Tibial nerve (tissue), 4 donors: ENCODE results near the gene PERCC1. TPM values are rescaled to one million over a fixed set of nuclear protein-coding genes. Genes with fewer than 3 reads are reported as not detected.

Source experiments
- DNase-seq, 2 donors: peaks; one replicate each; pipeline ENCODE4 v3.0.0-alpha.2; 2019; ENCODE audit warnings: low spot score in 2 of 2
- H3K27ac ChIP-seq, 4 donors: fragments of 200-600 bp; sonication (generic) in 3 of 4; one replicate each; pipeline ENCODE4 v1.5.1; 2017 to 2019; ENCODE audit warnings: mild to moderate bottlenecking in 1 of 4
- H3K27me3 ChIP-seq, 2 donors: fragments of 200-600 bp; sonication (generic) in 1 of 2; one replicate each; pipeline versions ENCODE4 v1.5.1 to v1.6.0; 2017 to 2019
- H3K36me3 ChIP-seq, 3 donors: fragments of 200-600 bp; sonication (generic); one replicate each; pipeline ENCODE4 v1.5.1; 2018 to 2019
- H3K4me1 ChIP-seq, 4 donors: fragments of 200-600 bp; sonication (generic) in 3 of 4; one replicate each; pipeline ENCODE4 v1.5.1; 2017 to 2019
- H3K4me3 ChIP-seq, 4 donors: fragments of 200-600 bp; sonication (generic) in 3 of 4; one replicate each; pipeline ENCODE4 v1.5.1; 2017 to 2019; ENCODE audit warnings: mild to moderate bottlenecking in 1 of 4, moderate library complexity in 1 of 4
- H3K9me3 ChIP-seq, 4 donors: fragments of 200-600 bp; sonication (generic) in 3 of 4; one replicate each; pipeline ENCODE4 v1.5.1; 2017 to 2019
- CTCF ChIP-seq, 5 experiments: fragments of 200-600 bp in 3 of 5; fragments of 450-650 bp in 2 of 5; sonication (generic) in 3 of 5; IDR thresholded peaks; one replicate each; pipeline ENCODE4 v1.5.1; 2016 to 2019; ENCODE audit warnings: antibody characterized with exemption in 5 of 5, mild to moderate bottlenecking in 3 of 5, moderate library complexity in 2 of 5
- EP300 ChIP-seq, 2 donors: sonication (generic); formaldehyde crosslinking; IDR thresholded peaks; one replicate each; pipeline ENCODE4 v1.6.1; 2017; ENCODE audit warnings: antibody characterized with exemption in 2 of 2, mild to moderate bottlenecking in 1 of 2
- POLR2A ChIP-seq, 2 donors: fragments of 450-650 bp; IDR thresholded peaks; one replicate each; pipeline ENCODE4 v1.6.1; 2017; ENCODE audit warnings: antibody characterized with exemption in 2 of 2, mild to moderate bottlenecking in 2 of 2, moderate library complexity in 2 of 2
- WGBS, 2 donors: methylation state at CpG; one replicate each; pipeline ENCODE4 v1.1.5; 2018; 5-methylcytosine and 5-hydroxymethylcytosine counted together
- total RNA-seq, 4 donors: library from RNA; depleted of rRNA; stranded (reverse); fragments of >200 nt; gene quantifications; one replicate each; pipeline ENCODE4 v1.1.0, GENCODE V29; 2016

PERCC1 gene
- total RNA-seq, 4 donors from 2014 or later: 1.1 TPM; not detected in 3

- Histone ChIP-seq H3K27me3 (no peaks in the 10 kb centered on the region), H3K4me3 (peak overlapping the region; percentile 53 to 95 (median 80)), H3K36me3 (peaks cover 0 to 13% (median 0%) of the 10 kb centered on the region in 3 donors), H3K27ac (peak overlapping the region in 3 of 4 donors; percentile 83 to 94 (median 92)), H3K4me1 (peaks cover 0 to 41% (median 10%) of the 10 kb centered on the region in 4 donors), H3K9me3 (no peaks in the 10 kb centered on the region)
- no peak for TF ChIP-seq EP300 (IDR thresholded peaks at IDR 0.05)
- no peak for TF ChIP-seq CTCF (IDR thresholded peaks at IDR 0.05)
- no peak for TF ChIP-seq POLR2A (IDR thresholded peaks at IDR 0.05)
- no peak for DNase-seq
- WGBS, 2 donors: 2% methylated on average over 17 to 22 of the region's 22 CpGs
These were observed 10.8 kb upstream of the PERCC1 start for GRCh38 chr16:1420111-1420539.

- TF ChIP-seq POLR2A (IDR thresholded peaks at IDR 0.05) (no peak), EP300 (IDR thresholded peaks at IDR 0.05) (no peak), CTCF (IDR thresholded peaks at IDR 0.05) (no peak)
- H3K27me3 ChIP-seq: no peaks in the 10 kb centered on the region
- H3K36me3 ChIP-seq: peaks cover 0 to 13% (median 0%) of the 10 kb centered on the region in 3 donors
- 86 to 95% methylated on average over 10 of the region's 10 CpGs for WGBS, 2 donors
- H3K4me3 ChIP-seq: no peak overlapping the region
- H3K27ac ChIP-seq: peak overlapping the region in 2 of 4 donors; percentile 92 to 94
- H3K9me3 ChIP-seq: no peaks in the 10 kb centered on the region
- H3K4me1 ChIP-seq: peaks cover 0 to 37% (median 10%) of the 10 kb centered on the region in 4 donors
- no peak for DNase-seq
These were observed 8.8 kb upstream of the PERCC1 start for GRCh38 chr16:1422076-1422475.

- Histone ChIP-seq H3K36me3 (no peaks in the 10 kb centered on the region), H3K9me3 (no peaks in the 10 kb centered on the region), H3K4me3 (no peak overlapping the region), H3K27me3 (peaks cover 0 to 6% of the 10 kb centered on the region in 2 donors), H3K27ac (no peak overlapping the region), H3K4me1 (peaks cover 0 to 25% (median 16%) of the 10 kb centered on the region in 4 donors)
- no peak for DNase-seq
- WGBS, 2 donors: 87 to 88% methylated on average over 12 of the region's 12 CpGs
- TF ChIP-seq CTCF (IDR thresholded peaks at IDR 0.05) (no peak), POLR2A (IDR thresholded peaks at IDR 0.05) (no peak), EP300 (IDR thresholded peaks at IDR 0.05) (no peak)
These were observed 6.8 kb upstream of the PERCC1 start for GRCh38 chr16:1424028-1424427.

- 84 to 86% methylated on average over 10 to 16 of the region's 16 CpGs for WGBS, 2 donors
- Histone ChIP-seq H3K27me3 (peaks cover 0 to 7% of the 10 kb centered on the region in 2 donors), H3K4me1 (peaks cover 0 to 12% (median 6%) of the 10 kb centered on the region in 4 donors), H3K4me3 (no peak overlapping the region), H3K36me3 (no peaks in the 10 kb centered on the region), H3K9me3 (no peaks in the 10 kb centered on the region), H3K27ac (no peak overlapping the region)
- TF ChIP-seq CTCF (IDR thresholded peaks at IDR 0.05) (no peak), POLR2A (IDR thresholded peaks at IDR 0.05) (no peak), EP300 (IDR thresholded peaks at IDR 0.05) (no peak)
- no peak for DNase-seq
These were observed 5.1 kb upstream of the PERCC1 start for GRCh38 chr16:1425616-1426370.

- Histone ChIP-seq H3K27ac (no peak overlapping the region), H3K4me3 (no peak overlapping the region), H3K9me3 (no peaks in the 10 kb centered on the region), H3K36me3 (no peaks in the 10 kb centered on the region), H3K4me1 (peaks cover 0 to 6% (median 5%) of the 10 kb centered on the region in 4 donors), H3K27me3 (peaks cover 0 to 18% of the 10 kb centered on the region in 2 donors)
- TF ChIP-seq CTCF (IDR thresholded peaks at IDR 0.05) (no peak), POLR2A (IDR thresholded peaks at IDR 0.05) (no peak), EP300 (IDR thresholded peaks at IDR 0.05) (no peak)
- DNase-seq: no peak
- 73 to 78% methylated on average over 18 to 32 of the region's 42 CpGs for WGBS, 2 donors
These were observed 4.0 kb upstream of the PERCC1 start for GRCh38 chr16:1426734-1427471.
